ENCODE measurements around the gene PPP1R14C. TPM values are rescaled to one million over a fixed set of nuclear protein-coding genes. Genes with fewer than 3 reads are reported as not detected.

Gene PPP1R14C
- total RNA-seq, 6 donors from 2014 or later = 12.0 to 34.5 (median 16.8) TPM

GRCh38 chr6:150116200-150116800 is 26.5 kb upstream of the PPP1R14C start:
- Histone ChIP-seq H3K4me1 (peaks cover 0 to 4% (median 2%) of the 10 kb centered on the region in 4 donors), H3K36me3 (no peaks in the 10 kb centered on the region), H3K27ac (peak overlapping the region in 1 of 4 donors; percentile 57), H3K4me3 (no peak overlapping the region), H3K9me3 (no peaks in the 10 kb centered on the region), H3K27me3 (no peaks in the 10 kb centered on the region)
- no peak for TF ChIP-seq POLR2AphosphoS5 (IDR thresholded peaks at IDR 0.05)
- ATAC-seq (ENCODE audit: low FRiP score in 2 of 2) (peak; percentile 9 to 15), DNase-seq (no peak)
- 52 to 71% methylated on average over 5 to 8 of the region's 8 CpGs for WGBS, 2 donors

GRCh38 chr6:150118203-150118602 is 24.6 kb upstream of the PPP1R14C start:
- H3K4me1 ChIP-seq = peaks cover 0 to 4% (median 2%) of the 10 kb centered on the region in 4 donors
- H3K36me3 ChIP-seq = no peaks in the 10 kb centered on the region
- H3K4me3 ChIP-seq = no peak overlapping the region
- no peaks in the 10 kb centered on the region for H3K27me3 ChIP-seq
- WGBS, 2 donors = 81 to 85% methylated on average over 6 of the region's 6 CpGs
- H3K27ac ChIP-seq = no peak overlapping the region
- H3K9me3 ChIP-seq = no peaks in the 10 kb centered on the region
- no peak for TF ChIP-seq CTCF (IDR thresholded peaks at IDR 0.05)
- TF ChIP-seq POLR2A (IDR thresholded peaks at IDR 0.05) = no peak
- TF ChIP-seq EP300 (IDR thresholded peaks at IDR 0.05) = no peak
- no peak for TF ChIP-seq POLR2AphosphoS5 (IDR thresholded peaks at IDR 0.05)
- ATAC-seq (ENCODE audit: low FRiP score in 2 of 2) = no peak
- no peak for DNase-seq

- H3K9me3 ChIP-seq = no peaks in the 10 kb centered on the region
- H3K27ac ChIP-seq = no peak overlapping the region
- whole genome bisulfite sequencing, 2 donors = 69 to 75% methylated on average over 6 to 9 of the region's 9 CpGs
These were observed 24.2 kb upstream of the PPP1R14C start for GRCh38 chr6:150118627-150119026.

GRCh38 chr6:150119173-150119572 is 23.7 kb upstream of the PPP1R14C start:
- ATAC-seq (ENCODE audit: low FRiP score in 2 of 2) (peak; percentile 22 to 32), DNase-seq (no peak)
- WGBS, 2 donors = 26 to 32% methylated on average over 7 of the region's 7 CpGs
- H3K9me3 ChIP-seq = no peaks in the 10 kb centered on the region
- no peaks in the 10 kb centered on the region for H3K36me3 ChIP-seq
- no peak for TF ChIP-seq CTCF (IDR thresholded peaks at IDR 0.05)
- no peak for TF ChIP-seq POLR2A (IDR thresholded peaks at IDR 0.05)
- TF ChIP-seq EP300 (IDR thresholded peaks at IDR 0.05) = no peak
- no peak for TF ChIP-seq POLR2AphosphoS5 (IDR thresholded peaks at IDR 0.05)
- no peak overlapping the region for H3K4me3 ChIP-seq
- peaks cover 0 to 4% (median 2%) of the 10 kb centered on the region in 4 donors for H3K4me1 ChIP-seq
- H3K27me3 ChIP-seq = no peaks in the 10 kb centered on the region
- H3K27ac ChIP-seq = no peak overlapping the region

More at GRCh38 chr6:150118627-150119026, 24.2 kb upstream of the PPP1R14C start:
- peaks cover 0 to 4% (median 2%) of the 10 kb centered on the region in 4 donors for H3K4me1 ChIP-seq
- H3K36me3 ChIP-seq = no peaks in the 10 kb centered on the region
- TF ChIP-seq EP300 (IDR thresholded peaks at IDR 0.05) = no peak
- no peak for TF ChIP-seq POLR2A (IDR thresholded peaks at IDR 0.05)
- TF ChIP-seq POLR2AphosphoS5 (IDR thresholded peaks at IDR 0.05) = no peak
- no peak for TF ChIP-seq CTCF (IDR thresholded peaks at IDR 0.05)
- ATAC-seq (ENCODE audit: low FRiP score in 2 of 2) (peak; percentile 4 to 35), DNase-seq (peak; percentile 35 to 47)
- H3K27me3 ChIP-seq = no peaks in the 10 kb centered on the region
- H3K4me3 ChIP-seq = no peak overlapping the region

- H3K4me1 ChIP-seq = peaks cover 0 to 4% (median 2%) of the 10 kb centered on the region in 4 donors
- 48 to 65% methylated on average over 7 of the region's 7 CpGs for WGBS, 2 donors
- H3K27ac ChIP-seq = no peak overlapping the region
- TF ChIP-seq EP300 (IDR thresholded peaks at IDR 0.05) = no peak
- TF ChIP-seq CTCF (IDR thresholded peaks at IDR 0.05) = no peak
- TF ChIP-seq POLR2A (IDR thresholded peaks at IDR 0.05) = no peak
- no peak for TF ChIP-seq POLR2AphosphoS5 (IDR thresholded peaks at IDR 0.05)
- DNase-seq (no peak), ATAC-seq (ENCODE audit: low FRiP score in 2 of 2) (no peak)
- H3K27me3 ChIP-seq = no peaks in the 10 kb centered on the region
- H3K9me3 ChIP-seq = no peaks in the 10 kb centered on the region
- no peak overlapping the region for H3K4me3 ChIP-seq
- no peaks in the 10 kb centered on the region for H3K36me3 ChIP-seq
These were observed 19.2 kb upstream of the PPP1R14C start for GRCh38 chr6:150123645-150124044.
